Mucosa of descending colon (tissue), 3 donors: ENCODE data around the gene TACR1. TPM values are rescaled to one million over a fixed set of nuclear protein-coding genes. Genes with fewer than 3 reads are reported as not detected.
A peak's percentile ranks its signal among the peaks of the same experiment; 100 is the strongest.

ENCODE experiments used
- ATAC-seq: fragments of 200-7000 bp; cut with Tn5 transposase; one replicate; pipeline ENCODE4 v1.9.1; 2020; ENCODE audit warnings: mild to moderate bottlenecking, moderate library complexity
- DNase-seq, 3 donors: peaks; one replicate each; pipeline ENCODE4 v3.0.0-alpha.2; 2020
- H3K36me3 ChIP-seq: fragments of 200-600 bp; one replicate; pipeline ENCODE4 v1.8.0; 2021; ENCODE audit warnings: low read depth, mild to moderate bottlenecking
- H3K4me1 ChIP-seq: fragments of 200-600 bp; one replicate; pipeline ENCODE4 v1.8.0; 2021; ENCODE audit warnings: low read depth, mild to moderate bottlenecking
- H3K4me3 ChIP-seq: fragments of 200-600 bp; one replicate; pipeline ENCODE4 v1.8.0; 2021; ENCODE audit warnings: mild to moderate bottlenecking
- H3K9me3 ChIP-seq: fragments of 200-600 bp; one replicate; pipeline ENCODE4 v1.8.0; 2021; ENCODE audit warnings: mild to moderate bottlenecking
- intact Hi-C, 2 donors: fragments of 100-400 bp; cut with DNase I in 1 of 2; cut with micrococcal nuclease in 1 of 2; formaldehyde crosslinking; loops; one replicate each; pipeline versions ENCODE4 v1.11.0 to v1.11.1; 2022; cut with DNase I, micrococcal nuclease
- total RNA-seq, 3 donors: library from RNA; stranded (reverse); fragmentation: NEBNext Ultra II Directional in 2 of 3; extraction: Animal tissue kit (Norgen Biotek cat#: 25700) in 2 of 3; gene quantifications; one replicate each; pipeline versions ENCODE4 v1.2.1 to v1.2.4, GENCODE V29; 2021 to 2023
- TF ChIP-seq, protein P1 (sequence below): fragments of 200-600 bp; IDR thresholded peaks from one replicate; pipeline ENCODE4 v1.8.0; 2022; ENCODE audit warnings: antibody characterized with exemption, mild to moderate bottlenecking
- donor health status: DM: no; HTN: no; CAD: no; lungs with moderate emphysema.
- donor health status: DM: no; HTN: no; CAD: no.
- donor health status: DM: no; HTN: yes; CAD: no.

The TACR1 gene
- total RNA-seq, 3 donors from 2014 or later = 0.81 to 1.2 (median 1.0) TPM

- ATAC-seq (no peak), DNase-seq (no peak)
- no peaks in the 10 kb centered on the region for H3K36me3 ChIP-seq
- no peaks in the 10 kb centered on the region for H3K4me1 ChIP-seq
- intact Hi-C loops = loop anchor here in 1 of 2 donors (10.0 kb wide), 2 partner anchors 153 to 337 kb away; no protein-coding TSS in a partner anchor
- H3K4me3 ChIP-seq = no peak overlapping the region
- H3K9me3 ChIP-seq = no peaks in the 10 kb centered on the region
- TF ChIP-seq, protein P1, sequence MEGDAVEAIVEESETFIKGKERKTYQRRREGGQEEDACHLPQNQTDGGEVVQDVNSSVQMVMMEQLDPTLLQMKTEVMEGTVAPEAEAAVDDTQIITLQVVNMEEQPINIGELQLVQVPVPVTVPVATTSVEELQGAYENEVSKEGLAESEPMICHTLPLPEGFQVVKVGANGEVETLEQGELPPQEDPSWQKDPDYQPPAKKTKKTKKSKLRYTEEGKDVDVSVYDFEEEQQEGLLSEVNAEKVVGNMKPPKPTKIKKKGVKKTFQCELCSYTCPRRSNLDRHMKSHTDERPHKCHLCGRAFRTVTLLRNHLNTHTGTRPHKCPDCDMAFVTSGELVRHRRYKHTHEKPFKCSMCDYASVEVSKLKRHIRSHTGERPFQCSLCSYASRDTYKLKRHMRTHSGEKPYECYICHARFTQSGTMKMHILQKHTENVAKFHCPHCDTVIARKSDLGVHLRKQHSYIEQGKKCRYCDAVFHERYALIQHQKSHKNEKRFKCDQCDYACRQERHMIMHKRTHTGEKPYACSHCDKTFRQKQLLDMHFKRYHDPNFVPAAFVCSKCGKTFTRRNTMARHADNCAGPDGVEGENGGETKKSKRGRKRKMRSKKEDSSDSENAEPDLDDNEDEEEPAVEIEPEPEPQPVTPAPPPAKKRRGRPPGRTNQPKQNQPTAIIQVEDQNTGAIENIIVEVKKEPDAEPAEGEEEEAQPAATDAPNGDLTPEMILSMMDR = no peak
Observed at GRCh38 chr2:75067506-75067905, 131.8 kb downstream of the TACR1 start.

DNA sequence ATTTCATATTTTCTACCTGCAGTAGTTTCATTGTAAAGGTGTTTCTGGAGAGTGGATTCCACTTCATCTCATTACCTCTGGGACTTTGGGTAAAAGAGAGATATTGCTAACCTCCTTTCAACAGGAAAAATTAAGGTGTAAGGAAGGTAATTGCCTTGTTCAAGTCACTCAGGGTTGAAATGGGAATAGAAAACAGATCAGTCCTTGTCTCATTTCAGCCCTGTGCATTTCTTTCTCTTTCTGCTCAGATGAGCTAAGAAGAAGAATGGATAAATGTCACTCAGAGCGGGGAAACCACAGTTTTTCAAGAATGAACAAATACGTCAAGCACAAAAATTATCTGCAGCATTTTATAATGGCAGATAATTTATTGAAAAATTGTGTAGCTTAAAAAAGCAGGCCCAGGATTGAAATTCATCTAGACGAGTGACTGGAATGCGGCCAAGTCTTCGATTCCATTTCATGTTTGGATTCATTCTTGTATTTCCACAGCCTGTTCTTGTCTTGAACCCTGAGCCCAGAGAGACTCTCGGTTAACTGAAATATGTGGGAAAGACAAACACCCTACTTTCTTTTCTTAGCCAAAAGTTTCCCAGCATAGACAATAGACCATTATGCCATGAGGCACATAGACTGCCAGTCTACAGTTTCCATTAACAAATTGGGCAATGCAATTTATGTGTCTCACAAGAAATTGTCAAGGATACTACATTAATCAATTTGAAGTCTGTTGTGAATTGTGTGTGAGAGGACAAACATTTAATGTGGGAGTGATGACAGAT lies 133.0 kb downstream of the TACR1 start:
- intact Hi-C loops = loop anchor here in 1 of 2 donors (10.0 kb wide), 2 partner anchors 152 to 338 kb away; no protein-coding TSS in a partner anchor
- no peaks in the 10 kb centered on the region for H3K4me1 ChIP-seq
- ATAC-seq = no peak
- H3K36me3 ChIP-seq = no peaks in the 10 kb centered on the region
- no peak overlapping the region for H3K4me3 ChIP-seq
- DNase-seq = no peak
- TF ChIP-seq, protein P1 = no peak
- H3K9me3 ChIP-seq = no peaks in the 10 kb centered on the region

DNA sequence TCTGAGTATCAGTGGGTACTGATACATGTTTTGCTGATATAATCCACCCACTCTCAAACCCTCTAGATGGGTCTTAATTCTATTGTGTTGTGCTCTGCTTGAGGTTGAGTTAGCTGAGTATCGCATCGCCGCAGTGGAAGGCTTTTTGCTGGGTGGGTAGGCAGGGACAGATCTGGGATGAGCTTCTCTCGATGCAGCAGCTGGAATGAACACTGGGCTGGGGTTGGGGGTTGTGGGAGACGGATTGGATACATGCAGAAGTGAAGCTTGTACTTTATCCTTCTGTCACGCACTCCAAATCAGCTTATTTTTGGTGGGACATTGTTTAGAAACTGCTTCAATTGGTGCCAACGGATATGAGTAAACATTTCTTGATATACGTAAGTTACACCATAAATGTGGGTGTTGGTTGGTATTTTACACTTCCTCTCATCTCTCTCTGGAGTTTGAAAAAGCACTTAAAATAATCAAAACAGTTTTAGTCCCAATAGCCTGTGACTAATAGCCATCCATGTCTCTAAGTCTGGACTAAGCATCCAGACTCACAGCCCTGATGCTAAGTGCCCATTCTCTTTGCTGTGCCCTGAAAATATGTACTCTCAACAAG lies 133.8 kb downstream of the TACR1 start:
- no peak overlapping the region for H3K4me3 ChIP-seq
- H3K36me3 ChIP-seq = no peaks in the 10 kb centered on the region
- TF ChIP-seq, protein P1 = no peak
- H3K4me1 ChIP-seq = no peaks in the 10 kb centered on the region
- intact Hi-C loops = loop anchor here in 1 of 2 donors (10.0 kb wide), 2 partner anchors 151 to 339 kb away; no protein-coding TSS in a partner anchor
- H3K9me3 ChIP-seq = no peaks in the 10 kb centered on the region
- ATAC-seq = no peak
- no peak for DNase-seq

- Histone ChIP-seq H3K4me3 (no peak overlapping the region), H3K4me1 (no peaks in the 10 kb centered on the region), H3K9me3 (no peaks in the 10 kb centered on the region), H3K36me3 (no peaks in the 10 kb centered on the region)
- ATAC-seq (peak; percentile 77), DNase-seq (peak in 2 of 3 donors; percentile 74 to 77)
- TF ChIP-seq, protein P1 = peak; percentile 72
- intact Hi-C loops = loop anchor here in 1 of 2 donors (10.0 kb wide), 2 partner anchors 150 to 340 kb away; no protein-coding TSS in a partner anchor
Observed at GRCh38 chr2:75064691-75065396, 134.5 kb downstream of the TACR1 start.

DNA sequence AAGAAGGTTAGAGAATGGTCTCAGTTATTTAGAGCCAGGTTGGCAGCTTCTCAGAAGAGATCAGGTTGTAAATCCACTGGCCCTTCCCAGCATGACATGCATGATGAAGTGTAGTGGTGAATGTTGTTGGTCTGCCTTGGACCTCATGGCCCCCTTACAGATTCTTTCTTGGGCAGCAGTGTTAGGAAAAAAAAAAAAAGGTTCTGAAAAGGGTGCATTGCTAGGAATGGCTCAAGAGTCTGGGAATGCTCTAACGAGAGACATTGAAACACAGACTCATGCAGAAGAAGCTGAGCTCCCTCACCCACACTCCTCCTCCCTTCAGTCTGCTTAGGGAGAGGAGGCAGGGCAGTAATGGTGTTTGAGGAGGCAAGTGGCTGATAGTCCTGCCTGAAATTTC lies 135.4 kb downstream of the TACR1 start:
- ATAC-seq = no peak
- TF ChIP-seq, protein P1 = no peak
- Histone ChIP-seq H3K36me3 (no peaks in the 10 kb centered on the region), H3K4me1 (no peaks in the 10 kb centered on the region), H3K4me3 (no peak overlapping the region), H3K9me3 (no peaks in the 10 kb centered on the region)
- DNase-seq = no peak
- intact Hi-C loops = loop anchor here in 1 of 2 donors (10.0 kb wide), 2 partner anchors 149 to 341 kb away; no protein-coding TSS in a partner anchor
